Hepatocyte (in vitro differentiated cells): ENCODE measurements around the gene CMTM8. TPM values are rescaled to one million over a fixed set of nuclear protein-coding genes. Genes with fewer than 3 reads are reported as not detected.

Experiments
- DNase-seq: peaks from one replicate; pipeline ENCODE4 v3.0.0-alpha.2; 2016; ENCODE audit warnings: low spot score
- H2AFZ ChIP-seq: fragments of 200-600 bp; sonication (generic); 2 replicates; pipeline ENCODE4 v1.6.0; 2016; ENCODE audit warnings: antibody characterized with exemption, mild to moderate bottlenecking
- H3K27ac ChIP-seq: fragments of 200-600 bp; sonication (generic); 2 replicates; pipeline ENCODE4 v1.5.1; 2016; ENCODE audit warnings: mild to moderate bottlenecking
- H3K27me3 ChIP-seq: fragments of 200-600 bp; sonication (generic); 2 replicates; pipeline ENCODE4 v1.6.1; 2016
- H3K36me3 ChIP-seq: fragments of 200-600 bp; sonication (generic); replicated peaks from 2 replicates; pipeline ENCODE4 v1.5.1; 2016; ENCODE audit warnings: low read depth; ENCODE audit not compliant: insufficient read depth
- H3K4me1 ChIP-seq: fragments of 200-600 bp; sonication (generic); 2 replicates; pipeline ENCODE4 v1.5.1; 2016; ENCODE audit warnings: mild to moderate bottlenecking, moderate library complexity; ENCODE audit not compliant: insufficient read depth
- H3K4me2 ChIP-seq: fragments of 200-600 bp; sonication (generic); 2 replicates; pipeline ENCODE4 v1.6.0; 2016
- H3K4me3 ChIP-seq: fragments of 200-600 bp; sonication (generic); 2 replicates; pipeline ENCODE4 v1.5.1; 2016; ENCODE audit warnings: mild to moderate bottlenecking
- H3K79me2 ChIP-seq: fragments of 200-600 bp; sonication (generic); 2 replicates; pipeline ENCODE4 v1.6.0; 2017; ENCODE audit warnings: mild to moderate bottlenecking
- H3K9me2 ChIP-seq: fragments of 200-600 bp; sonication (generic); replicated peaks from 2 replicates; pipeline ENCODE4 v1.6.0; 2017; ENCODE audit warnings: mild to moderate bottlenecking; ENCODE audit not compliant: insufficient read depth
- H3K9me3 ChIP-seq: fragments of 200-600 bp; sonication (generic); 2 replicates; pipeline ENCODE4 v1.5.1; 2016; ENCODE audit warnings: low read depth, mild to moderate bottlenecking
- H4K20me1 ChIP-seq: fragments of 200-600 bp; sonication (generic); 2 replicates; pipeline ENCODE4 v1.6.0; 2016; ENCODE audit warnings: mild to moderate bottlenecking; ENCODE audit not compliant: insufficient read depth, poor library complexity, severe bottlenecking
- CTCF ChIP-seq: fragments of 200-600 bp; sonication (generic); IDR thresholded peaks from 2 replicates; pipeline ENCODE4 v1.5.1; 2016; ENCODE audit warnings: antibody characterized with exemption, mild to moderate bottlenecking; ENCODE audit not compliant: poor library complexity
- EZH2 ChIP-seq: fragments of 200-600 bp; sonication (generic); IDR thresholded peaks from 2 replicates; pipeline ENCODE4 v1.6.1; 2016; ENCODE audit warnings: antibody characterized with exemption, mild to moderate bottlenecking, borderline replicate concordance
- EZH2phosphoT487 ChIP-seq: fragments of 200-600 bp; sonication (generic); IDR thresholded peaks from one replicate; pipeline ENCODE4 v1.6.1; 2018; ENCODE audit warnings: antibody characterized with exemption, mild to moderate bottlenecking, low read depth, moderate library complexity; ENCODE audit not compliant: unreplicated experiment, severe bottlenecking
- WGBS: methylation state at CpG from one replicate; pipeline ENCODE4 v1.1.6; 2016; ENCODE audit warnings: low lambda C conversion rate; ENCODE audit errors: missing lambda C conversion rate; 5-methylcytosine and 5-hydroxymethylcytosine counted together
- polyA plus RNA-seq: library from polyadenylated mRNA; unstranded; fragments of >200 nt; fragmentation: Nextera tagmentation; extraction: Ambion mirVana; gene quantifications from 2 replicates; pipeline ENCODE4 v1.2.1, GENCODE V29; 2016
- total RNA-seq: library from RNA; depleted of rRNA; stranded (reverse); fragments of >200 nt; gene quantifications from 2 replicates; pipeline ENCODE4 v1.2.3, GENCODE V29; 2014

Gene CMTM8
- total and polyA plus RNA-seq, 2 experiments from 2014 or later: 20.7 to 34.1 TPM

- Histone ChIP-seq H3K9me3 (no peaks in the 10 kb centered on the region), H4K20me1 (no peaks in the 10 kb centered on the region), H3K4me1 (peaks cover 5% of the 10 kb centered on the region), H3K79me2 (no peaks in the 10 kb centered on the region), H3K27ac (no peak overlapping the region), H3K9me2 (no peaks in the 10 kb centered on the region), H3K27me3 (no peaks in the 10 kb centered on the region), H3K4me2 (no peak overlapping the region), H3K36me3 (no peaks in the 10 kb centered on the region), H2AFZ (no peak overlapping the region), H3K4me3 (no peak overlapping the region)
- no peak for TF ChIP-seq CTCF
- TF ChIP-seq EZH2: no peak
- TF ChIP-seq EZH2phosphoT487: no peak
- WGBS: 91% methylated on average over 3 of the region's 3 CpGs
- DNase-seq: no peak
These were observed 39.8 kb upstream of the CMTM8 start for GRCh38 chr3:32198714-32199113.

GRCh38 chr3:32200490-32200889, 38.0 kb upstream of the CMTM8 start:
- no peak overlapping the region for H3K4me3 ChIP-seq
- no peaks in the 10 kb centered on the region for H3K27me3 ChIP-seq
- H3K4me1 ChIP-seq: no peaks in the 10 kb centered on the region
- H3K36me3 ChIP-seq: no peaks in the 10 kb centered on the region
- no peak overlapping the region for H2AFZ ChIP-seq
- H3K9me3 ChIP-seq: no peaks in the 10 kb centered on the region
- H4K20me1 ChIP-seq: no peaks in the 10 kb centered on the region
- no peaks in the 10 kb centered on the region for H3K9me2 ChIP-seq
- H3K79me2 ChIP-seq: no peaks in the 10 kb centered on the region
- H3K27ac ChIP-seq: no peak overlapping the region
- no peak for DNase-seq
- H3K4me2 ChIP-seq: no peak overlapping the region
- TF ChIP-seq CTCF: no peak
- no peak for TF ChIP-seq EZH2
- WGBS: 82% methylated on average over 7 of the region's 7 CpGs

- WGBS: 87% methylated on average over 10 of the region's 10 CpGs
- DNase-seq: no peak
- no peaks in the 10 kb centered on the region for H3K36me3 ChIP-seq
These were observed 37.3 kb upstream of the CMTM8 start for GRCh38 chr3:32200992-32201758.

More at GRCh38 chr3:32200992-32201758, 37.3 kb upstream of the CMTM8 start:
- Histone ChIP-seq H3K27ac (no peak overlapping the region), H3K4me3 (no peak overlapping the region), H4K20me1 (no peaks in the 10 kb centered on the region), H3K27me3 (no peaks in the 10 kb centered on the region), H2AFZ (no peak overlapping the region), H3K4me2 (no peak overlapping the region), H3K9me2 (no peaks in the 10 kb centered on the region), H3K79me2 (no peaks in the 10 kb centered on the region), H3K4me1 (no peaks in the 10 kb centered on the region), H3K9me3 (no peaks in the 10 kb centered on the region)
- TF ChIP-seq CTCF (no peak), EZH2phosphoT487 (no peak), EZH2 (no peak)
